PC-3 (cell line): ENCODE results near the gene ARL9. TPM values are rescaled to one million over a fixed set of nuclear protein-coding genes. Genes with fewer than 3 reads are reported as not detected.
"Not testable (repeated sequence)": the region's sequence is repeated elsewhere in the genome, so short reads cannot be mapped to it uniquely, and the experiment has no call there.

Experiments
- ATAC-seq: fragments of 200-7000 bp; cut with Tn5 transposase; 2 replicates; pipeline ENCODE4 v1.9.1; 2020; ENCODE audit warnings: mild to moderate bottlenecking, moderate library complexity
- BruUV-seq: library from RNA; stranded (reverse); fragments of 400-500 nt; replicated peaks from 2 replicates; lab custom pipeline; 2021; lab: Mats Ljungman, UMichigan
- CTCF ChIA-PET: fragments of 300-600 bp; sonication (Branson Sonifier 250); formaldehyde crosslinking; loops from one replicate; lab custom pipeline; 2022; ENCODE audit warnings: antibody characterized with exemption; lab: Charles Lee
- POLR2A ChIA-PET: fragments of 300-600 bp; sonication (Branson Sonifier 250); formaldehyde crosslinking; loops from one replicate; lab custom pipeline; 2022; ENCODE audit warnings: antibody characterized with exemption; ENCODE audit not compliant: unreplicated experiment; lab: Charles Lee
- DNase-seq: peaks from one replicate; pipeline ENCODE4 v3.0.0-alpha.2; 2015
- H2AFZ ChIP-seq: fragments of 300-600 bp; sonication (generic); 2 replicates; pipeline ENCODE4 v1.6.0; 2016; ENCODE audit warnings: antibody characterized with exemption, low read length
- H3F3A ChIP-seq: fragments of 300-600 bp; sonication (generic); one replicate; pipeline ENCODE4 v1.6.0; 2017; ENCODE audit warnings: antibody characterized with exemption, low read length, control low read depth, mild to moderate bottlenecking; ENCODE audit not compliant: unreplicated experiment
- H3K27ac ChIP-seq: fragments of 300-600 bp; sonication (generic); 2 replicates; pipeline ENCODE4 v1.5.1; 2016; ENCODE audit warnings: mild to moderate bottlenecking, low read length
- H3K27me3 ChIP-seq: fragments of 300-600 bp; sonication (generic); 2 replicates; pipeline ENCODE4 v1.6.1; 2016; ENCODE audit warnings: low read length, mixed read lengths
- H3K36me3 ChIP-seq: fragments of 300-600 bp; sonication (generic); 2 replicates; pipeline ENCODE4 v1.6.1; 2016; ENCODE audit warnings: low read depth, mixed run types, low read length, mixed read lengths
- H3K4me1 ChIP-seq: fragments of 300-600 bp; sonication (generic); 2 replicates; pipeline ENCODE4 v1.5.1; 2016; ENCODE audit warnings: low read length; ENCODE audit not compliant: insufficient read depth
- H3K4me2 ChIP-seq: fragments of 300-600 bp; sonication (generic); 2 replicates; pipeline ENCODE4 v1.6.0; 2016; ENCODE audit warnings: low read length
- H3K4me3 ChIP-seq: fragments of 300-600 bp; sonication (generic); 2 replicates; pipeline ENCODE4 v1.5.1; 2016; ENCODE audit warnings: mild to moderate bottlenecking, low read length, mixed read lengths
- H3K79me2 ChIP-seq: fragments of 300-600 bp; sonication (generic); 2 replicates; pipeline ENCODE4 v1.6.1; 2017; ENCODE audit warnings: low read length, mixed read lengths
- H3K9ac ChIP-seq: fragments of 300-600 bp; sonication (generic); 2 replicates; pipeline ENCODE4 v1.6.0; 2016; ENCODE audit warnings: mild to moderate bottlenecking, low read length
- H3K9me2 ChIP-seq: fragments of 300-600 bp; sonication (generic); replicated peaks from 2 replicates; pipeline ENCODE4 v1.6.1; 2016; ENCODE audit warnings: mixed run types, low read length, mixed read lengths
- H3K9me3 ChIP-seq: fragments of 300-600 bp; sonication (generic); 2 replicates; pipeline ENCODE4 v1.6.1; 2016; ENCODE audit warnings: low read length, mixed read lengths
- H4K20me1 ChIP-seq: fragments of 300-600 bp; sonication (generic); 2 replicates; pipeline ENCODE4 v1.6.1; 2016; ENCODE audit warnings: low read length, mixed read lengths
- CTCF ChIP-seq: fragments of 300-600 bp; sonication (generic); conservative IDR thresholded peaks from 2 replicates; pipeline ENCODE4 v1.5.1; 2017; ENCODE audit warnings: antibody characterized with exemption, low read depth, mild to moderate bottlenecking, low read length
- EZH2 ChIP-seq: fragments of 300-600 bp; sonication (generic); IDR thresholded peaks from one replicate; pipeline ENCODE4 v1.6.1; 2017; ENCODE audit warnings: antibody characterized with exemption, mild to moderate bottlenecking, low read length; ENCODE audit not compliant: unreplicated experiment
- EZH2phosphoT487 ChIP-seq: fragments of 300-600 bp; sonication (generic); IDR thresholded peaks from 2 replicates; pipeline ENCODE4 v1.6.1; 2018; ENCODE audit warnings: mild to moderate bottlenecking, antibody characterized with exemption, low read length, borderline replicate concordance
- intact Hi-C: fragments of 100-400 bp; cut with micrococcal nuclease; formaldehyde crosslinking; loops from 2 replicates; pipeline ENCODE4 v1.9.0; 2023
- total RNA-seq: library from RNA; depleted of rRNA; stranded (reverse); fragments of >200 nt; gene quantifications from 2 replicates; pipeline ENCODE4 v1.2.3, GENCODE V29; 2014

ARL9 gene
- total RNA-seq, 1 experiment from 2014 or later = 0.51 TPM

- no peak for TF ChIP-seq EZH2phosphoT487
- TF ChIP-seq EZH2 = no peak
- no peak for TF ChIP-seq CTCF
- DNase-seq = peak; percentile 33
- Histone ChIP-seq H2AFZ (no peak overlapping the region), H3K27ac (peak overlapping the region; percentile 75; the same call in 1 of the 2 replicates), H3K4me3 (peak overlapping the region; percentile 86; the same call in 1 of the 2 replicates), H3F3A (no peaks in the 10 kb centered on the region), H3K79me2 (peaks cover 72% of the 10 kb centered on the region), H3K27me3 (no peaks in the 10 kb centered on the region), H3K9me3 (no peaks in the 10 kb centered on the region), H3K4me1 (peaks cover 26% of the 10 kb centered on the region), H4K20me1 (peaks cover 19% of the 10 kb centered on the region), H3K36me3 (peaks cover 29% of the 10 kb centered on the region), H3K9ac (peak overlapping the region; percentile 87; the same call in 1 of the 2 replicates), H3K9me2 (no peaks in the 10 kb centered on the region), H3K4me2 (peak overlapping the region; percentile 89)
- ChIA-PET POLR2A (interaction anchor here (0.6 kb wide), 3 partner anchors 12 to 26 kb away, joined by 3 to 6 read pairs (median 4); no protein-coding TSS in a partner anchor), CTCF (no interaction called here)
- no peak for ATAC-seq
- intact Hi-C loops = loop anchor here (2.0 kb wide), 1 partner anchor 29 kb away; the partner anchor contains the start of gene PAICS
- no TSS peak for BruUV-seq
Measured at GRCh38 chr4:56465599-56466295, 39.8 kb upstream of the ARL9 start.

GRCh38 chr4:56466296-56466761, 39.3 kb upstream of the ARL9 start:
- CTCF ChIA-PET = not testable (repeated sequence)
- DNase-seq = peak; percentile 74
- peak overlapping the region; percentile 87 for H3K9ac ChIP-seq

GRCh38 chr4:56466910-56467283, 38.7 kb upstream of the ARL9 start:
- Histone ChIP-seq H3K36me3 (peaks cover 29% of the 10 kb centered on the region), H3K27me3 (no peaks in the 10 kb centered on the region), H3K9ac (peak overlapping the region; percentile 87), H2AFZ (peak overlapping the region; percentile 74), H3K9me2 (no peaks in the 10 kb centered on the region), H4K20me1 (peaks cover 19% of the 10 kb centered on the region), H3F3A (no peaks in the 10 kb centered on the region), H3K27ac (peak overlapping the region; percentile 75), H3K4me2 (peak overlapping the region; percentile 89), H3K4me1 (peaks cover 26% of the 10 kb centered on the region), H3K4me3 (peak overlapping the region; percentile 86), H3K9me3 (no peaks in the 10 kb centered on the region), H3K79me2 (peaks cover 78% of the 10 kb centered on the region)
- CTCF ChIA-PET = no interaction called here
- BruUV-seq = TSS peak; percentile 72
- peak; percentile 19 for DNase-seq
- intact Hi-C loops = loop anchor here (1.0 to 2.0 kb wide), 2 partner anchors 30 to 80 kb away; partner anchors contain the start of genes AASDH and PAICS
- no peak for TF ChIP-seq CTCF
- TF ChIP-seq EZH2phosphoT487 = no peak
- TF ChIP-seq EZH2 = no peak
- ATAC-seq = no peak
- POLR2A ChIA-PET = interaction anchor here (0.5 kb wide), 1 partner anchor 511 kb away, joined by 4 read pairs; the partner anchor contains the start of gene NOA1

More at GRCh38 chr4:56466296-56466761, 39.3 kb upstream of the ARL9 start:
- ATAC-seq = peak; percentile 21
- H3K27ac ChIP-seq = peak overlapping the region; percentile 75
- not testable (repeated sequence) for H3K27me3 ChIP-seq, H3K9me3 ChIP-seq, H3K9me2 ChIP-seq, BruUV-seq, H3F3A ChIP-seq
- H4K20me1 ChIP-seq = peaks cover 19% of the 10 kb centered on the region
- peaks cover 26% of the 10 kb centered on the region for H3K4me1 ChIP-seq
- POLR2A ChIA-PET = interaction anchor here (0.5 to 0.6 kb wide), 2 partner anchors 13 to 511 kb away, joined by 3 to 4 read pairs; partner anchors contain the start of gene NOA1
- peaks cover 78% of the 10 kb centered on the region for H3K79me2 ChIP-seq
- H3K4me2 ChIP-seq = peak overlapping the region; percentile 89
- intact Hi-C loops = loop anchor here (2.0 kb wide), 1 partner anchor 30 kb away; the partner anchor contains the start of gene PAICS
- H2AFZ ChIP-seq = peak overlapping the region; percentile 74; the same call in 1 of the 2 replicates
- peak overlapping the region; percentile 86 for H3K4me3 ChIP-seq
- H3K36me3 ChIP-seq = peaks cover 29% of the 10 kb centered on the region
